GM18508 (cell line): ENCODE results near the gene KCND3.

ENCODE experiments used
- ATAC-seq: cut with Tn5 transposase; IDR thresholded peaks from one replicate; pipeline ENCODE4 v1.9.1; 2021; ENCODE audit warnings: moderate number of reproducible peaks; ENCODE audit not compliant: insufficient read depth, unreplicated experiment

Gene KCND3

DNA sequence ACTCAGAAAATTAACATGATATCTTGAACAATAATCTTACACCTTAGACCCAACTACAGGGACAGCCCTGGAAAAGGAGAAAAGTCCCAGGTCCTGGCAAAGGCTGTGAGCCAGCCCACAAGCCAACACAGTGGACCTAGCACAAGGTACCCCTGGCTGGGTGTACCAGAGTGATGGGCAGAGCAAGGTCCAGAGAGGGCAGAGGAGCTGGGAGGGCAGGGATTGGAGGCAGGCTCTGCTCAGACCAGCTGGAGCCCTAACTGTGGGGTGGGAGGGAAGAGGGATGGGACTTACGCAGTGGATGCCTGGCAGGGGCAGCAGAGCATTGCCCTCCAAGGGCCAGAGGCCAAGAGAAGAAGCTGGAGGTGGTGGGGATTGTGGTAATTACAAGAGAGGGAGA lies 101.6 kb downstream of the KCND3 start:
- no peak for ATAC-seq

GRCh38 chr1:111887385-111887784 lies 102.1 kb downstream of the KCND3 start:
- ATAC-seq = no peak

DNA sequence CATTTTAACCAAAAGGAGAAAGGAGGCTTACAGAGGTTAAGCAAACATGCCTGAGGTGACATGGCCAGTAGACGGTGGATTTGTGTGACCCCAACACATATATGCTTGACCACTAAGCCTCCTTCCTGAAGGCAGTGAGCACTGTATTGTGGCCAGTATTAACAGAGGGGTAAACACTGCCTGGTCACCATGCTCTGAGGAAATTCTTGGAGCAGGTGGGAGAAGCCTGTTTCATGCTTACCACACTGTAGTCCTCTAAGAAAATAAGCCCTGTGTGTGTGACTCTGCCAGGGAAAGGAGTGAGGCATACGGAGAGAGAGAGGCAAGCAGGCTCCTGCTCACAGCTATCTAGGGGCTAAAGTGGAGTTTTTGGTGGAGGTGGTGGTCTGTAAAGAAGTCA lies 102.7 kb downstream of the KCND3 start:
- no peak for ATAC-seq

GRCh38 chr1:111884772-111885443 lies 104.6 kb downstream of the KCND3 start:
- no peak for ATAC-seq

- no peak for ATAC-seq
Observed at GRCh38 chr1:111882986-111883560, 106.4 kb downstream of the KCND3 start.

DNA sequence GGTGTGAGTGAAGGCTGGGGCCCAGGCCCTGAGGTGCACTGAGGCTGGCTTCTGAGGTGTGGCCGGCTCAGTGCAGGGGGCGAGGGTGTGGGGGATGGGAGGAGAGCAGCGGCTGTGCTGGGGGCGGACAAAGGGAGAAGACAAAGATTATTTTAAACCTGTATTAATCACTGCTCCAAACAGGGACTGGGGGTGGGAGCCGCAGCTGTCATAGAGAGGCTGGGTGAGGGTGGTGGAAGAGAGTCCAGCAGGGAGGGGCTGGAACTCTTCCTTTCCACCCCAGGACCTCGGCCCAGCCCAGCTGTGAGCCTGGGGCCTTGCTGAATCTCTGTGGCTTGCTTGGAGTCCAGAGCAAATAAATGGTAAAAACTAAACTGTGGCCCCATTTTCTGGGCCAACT lies 106.9 kb downstream of the KCND3 start:
- ATAC-seq = no peak

GRCh38 chr1:111880881-111881837 lies 108.3 kb downstream of the KCND3 start:
- no peak for ATAC-seq

- peak; percentile 1 for ATAC-seq
Observed at GRCh38 chr1:111879081-111879480, 110.4 kb downstream of the KCND3 start.

GRCh38 chr1:111878649-111879048 lies 110.8 kb downstream of the KCND3 start:
- ATAC-seq = peak; percentile 46

GRCh38 chr1:111878091-111878490 lies 111.4 kb downstream of the KCND3 start:
- no peak for ATAC-seq

DNA sequence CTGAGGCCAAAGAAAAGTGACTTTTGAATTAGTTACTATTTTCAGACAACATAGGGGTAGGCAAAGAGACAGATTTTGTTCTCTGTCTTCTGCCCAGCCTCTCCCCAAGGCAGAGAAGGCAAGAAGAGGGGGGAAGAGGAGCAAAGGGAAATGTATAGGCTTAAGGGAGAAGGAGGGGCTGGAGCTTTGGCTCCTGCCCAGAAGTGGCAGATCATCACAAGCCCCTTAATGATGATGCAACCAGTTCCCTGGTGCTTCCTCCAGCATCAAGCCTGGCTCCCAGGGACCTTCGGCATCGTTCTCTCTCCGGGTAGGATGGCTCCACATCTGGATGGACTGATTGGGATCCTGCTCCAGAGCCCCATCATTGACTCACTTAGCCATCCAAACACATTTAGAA lies 112.8 kb downstream of the KCND3 start:
- ATAC-seq = no peak

- no peak for ATAC-seq
Observed at GRCh38 chr1:111875640-111876039, 113.8 kb downstream of the KCND3 start.

GRCh38 chr1:111873460-111874030 lies 115.9 kb downstream of the KCND3 start:
- ATAC-seq = no peak

GRCh38 chr1:111870181-111870580 lies 119.3 kb downstream of the KCND3 start:
- no peak for ATAC-seq

GRCh38 chr1:111867868-111868440 lies 121.5 kb downstream of the KCND3 start:
- ATAC-seq = no peak

DNA sequence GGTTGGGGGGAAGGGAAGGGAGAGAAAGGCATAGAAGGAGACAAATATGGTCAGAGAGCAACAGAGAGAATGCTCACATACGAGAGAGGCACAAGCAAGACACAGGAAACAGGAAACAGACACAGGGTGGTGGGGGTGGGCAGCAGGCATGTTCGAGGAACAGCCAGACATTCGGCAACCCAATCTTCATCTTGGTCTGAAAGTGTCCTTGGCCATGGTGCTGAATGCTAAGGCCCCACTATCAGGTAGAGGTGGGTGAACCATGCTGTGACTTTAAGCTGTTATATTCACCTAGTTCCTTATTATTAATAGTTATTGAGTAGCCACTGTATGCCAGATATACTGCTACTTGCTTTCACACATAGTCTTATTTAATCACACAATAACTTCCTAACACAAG lies 124.6 kb downstream of the KCND3 start:
- no peak for ATAC-seq

GRCh38 chr1:111863401-111863800 lies 126.1 kb downstream of the KCND3 start:
- ATAC-seq = no peak

DNA sequence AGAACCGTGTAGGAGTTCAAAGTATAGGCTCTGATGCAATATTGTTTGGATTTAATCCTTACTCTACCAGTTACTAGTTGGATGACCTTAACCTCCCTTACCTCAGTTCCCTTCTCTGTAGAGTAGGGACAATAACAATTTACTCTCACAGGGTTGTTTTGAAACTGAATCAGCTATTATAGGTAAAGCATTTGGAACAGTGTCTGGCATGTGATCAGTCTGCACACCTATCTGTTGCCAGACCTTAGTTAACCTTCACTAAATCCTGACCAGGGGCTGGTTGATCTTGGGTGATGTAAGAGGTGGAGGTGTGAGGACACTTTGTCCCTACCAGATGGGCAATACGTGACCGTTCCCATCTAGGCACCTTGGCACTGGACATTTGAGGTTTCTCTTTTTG lies 126.9 kb downstream of the KCND3 start:
- no peak for ATAC-seq

GRCh38 chr1:111861523-111861922 lies 127.9 kb downstream of the KCND3 start:
- no peak for ATAC-seq

GRCh38 chr1:111857194-111857651 lies 132.2 kb downstream of the KCND3 start:
- ATAC-seq = no peak
